ENCODE measurements around the gene TMEFF2.

Gene TMEFF2

GRCh38 chr2:191983186-191983585 lies 211.5 kb downstream of the TMEFF2 start:
- TF ChIP-seq TAF1 (IDR thresholded peaks at IDR 0.05; ENCODE audit: borderline replicate concordance, insufficient read depth, low read length), result no peak
- no peak for TF ChIP-seq POLR2AphosphoS5 (IDR thresholded peaks at IDR 0.05; ENCODE audit: low read depth, low read length)
- no peak for TF ChIP-seq FOXP2 (optimal IDR thresholded peaks at IDR 0.05; ENCODE audit: borderline replicate concordance, extremely low read depth, extremely low read length, insufficient read depth)
- no peak for TF ChIP-seq REST (IDR thresholded peaks at IDR 0.05; ENCODE audit: insufficient read depth in 1 of 2, low read depth in 2 of 2, low read length in 2 of 2)
- no peak for TF ChIP-seq SIN3A (IDR thresholded peaks at IDR 0.05; ENCODE audit: borderline replicate concordance, insufficient read depth, low read length)

- no peak for TF ChIP-seq TAF1 (IDR thresholded peaks at IDR 0.05; ENCODE audit: borderline replicate concordance, insufficient read depth, low read length)
- TF ChIP-seq REST (IDR thresholded peaks at IDR 0.05; ENCODE audit: insufficient read depth in 1 of 2, low read depth in 2 of 2, low read length in 2 of 2), result no peak
- no peak for TF ChIP-seq FOXP2 (optimal IDR thresholded peaks at IDR 0.05; ENCODE audit: borderline replicate concordance, extremely low read depth, extremely low read length, insufficient read depth)
- TF ChIP-seq POLR2AphosphoS5 (IDR thresholded peaks at IDR 0.05; ENCODE audit: low read depth, low read length), result no peak
- no peak for TF ChIP-seq SIN3A (IDR thresholded peaks at IDR 0.05; ENCODE audit: borderline replicate concordance, insufficient read depth, low read length)
These were observed 213.0 kb downstream of the TMEFF2 start for GRCh38 chr2:191981706-191982105.

- TF ChIP-seq POLR2AphosphoS5 (IDR thresholded peaks at IDR 0.05; ENCODE audit: low read depth, low read length), result no peak
- TF ChIP-seq TAF1 (IDR thresholded peaks at IDR 0.05; ENCODE audit: borderline replicate concordance, insufficient read depth, low read length), result no peak
- no peak for TF ChIP-seq SIN3A (IDR thresholded peaks at IDR 0.05; ENCODE audit: borderline replicate concordance, insufficient read depth, low read length)
- TF ChIP-seq REST (IDR thresholded peaks at IDR 0.05; ENCODE audit: insufficient read depth in 1 of 2, low read depth in 2 of 2, low read length in 2 of 2), result no peak
- TF ChIP-seq FOXP2 (optimal IDR thresholded peaks at IDR 0.05; ENCODE audit: borderline replicate concordance, extremely low read depth, extremely low read length, insufficient read depth), result no peak
These were observed 214.2 kb downstream of the TMEFF2 start for GRCh38 chr2:191980483-191980882.

GRCh38 chr2:191979221-191979730 lies 215.5 kb downstream of the TMEFF2 start:
- no peak for TF ChIP-seq FOXP2 (optimal IDR thresholded peaks at IDR 0.05; ENCODE audit: borderline replicate concordance, extremely low read depth, extremely low read length, insufficient read depth)
- no peak for TF ChIP-seq SIN3A (IDR thresholded peaks at IDR 0.05; ENCODE audit: borderline replicate concordance, insufficient read depth, low read length)
- no peak for TF ChIP-seq POLR2AphosphoS5 (IDR thresholded peaks at IDR 0.05; ENCODE audit: low read depth, low read length)
- no peak for TF ChIP-seq TAF1 (IDR thresholded peaks at IDR 0.05; ENCODE audit: borderline replicate concordance, insufficient read depth, low read length)
- TF ChIP-seq REST (IDR thresholded peaks at IDR 0.05; ENCODE audit: insufficient read depth in 1 of 2, low read depth in 2 of 2, low read length in 2 of 2), result no peak

GRCh38 chr2:191977754-191978153 lies 217.0 kb downstream of the TMEFF2 start:
- no peak for TF ChIP-seq POLR2AphosphoS5 (IDR thresholded peaks at IDR 0.05; ENCODE audit: low read depth, low read length)

All from PFSK-1 (cell line).